ENCODE data around the gene BTBD9. TPM values are rescaled to one million over a fixed set of nuclear protein-coding genes. Genes with fewer than 3 reads are reported as not detected.

BTBD9 gene
- total RNA-seq, 1 donor from 2014 or later: 18.1 TPM

DNA sequence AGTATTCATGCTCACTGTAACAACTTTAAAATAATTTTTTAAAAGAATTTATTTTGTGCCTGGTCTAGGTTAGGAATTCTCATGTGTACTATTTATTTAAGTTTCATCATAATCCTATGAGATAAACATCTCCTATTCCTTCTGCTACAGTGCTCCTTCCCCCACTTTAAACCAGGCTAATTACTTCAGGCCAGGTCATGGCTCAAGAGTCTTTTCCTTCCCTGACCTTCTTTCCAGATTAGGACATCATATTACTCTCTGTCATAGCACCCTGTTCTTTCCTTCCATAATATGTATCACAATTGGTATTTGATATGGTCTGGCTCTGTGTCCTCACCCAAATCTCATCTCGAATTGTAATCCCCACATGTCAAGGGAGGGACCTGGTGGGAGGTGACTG lies 239.0 kb downstream of the BTBD9 start:
- H3K4me3 Mint-ChIP-seq (ENCODE audit: unreplicated experiment): no peak overlapping the region
- no peak for DNase-seq (ENCODE audit: extremely low spot score, unreplicated experiment)
- H3K27ac Mint-ChIP-seq (ENCODE audit: unreplicated experiment): no peak overlapping the region
- no peaks in the 10 kb centered on the region for H3K9me3 Mint-ChIP-seq (ENCODE audit: unreplicated experiment)
- TF ChIP-seq, protein P1, sequence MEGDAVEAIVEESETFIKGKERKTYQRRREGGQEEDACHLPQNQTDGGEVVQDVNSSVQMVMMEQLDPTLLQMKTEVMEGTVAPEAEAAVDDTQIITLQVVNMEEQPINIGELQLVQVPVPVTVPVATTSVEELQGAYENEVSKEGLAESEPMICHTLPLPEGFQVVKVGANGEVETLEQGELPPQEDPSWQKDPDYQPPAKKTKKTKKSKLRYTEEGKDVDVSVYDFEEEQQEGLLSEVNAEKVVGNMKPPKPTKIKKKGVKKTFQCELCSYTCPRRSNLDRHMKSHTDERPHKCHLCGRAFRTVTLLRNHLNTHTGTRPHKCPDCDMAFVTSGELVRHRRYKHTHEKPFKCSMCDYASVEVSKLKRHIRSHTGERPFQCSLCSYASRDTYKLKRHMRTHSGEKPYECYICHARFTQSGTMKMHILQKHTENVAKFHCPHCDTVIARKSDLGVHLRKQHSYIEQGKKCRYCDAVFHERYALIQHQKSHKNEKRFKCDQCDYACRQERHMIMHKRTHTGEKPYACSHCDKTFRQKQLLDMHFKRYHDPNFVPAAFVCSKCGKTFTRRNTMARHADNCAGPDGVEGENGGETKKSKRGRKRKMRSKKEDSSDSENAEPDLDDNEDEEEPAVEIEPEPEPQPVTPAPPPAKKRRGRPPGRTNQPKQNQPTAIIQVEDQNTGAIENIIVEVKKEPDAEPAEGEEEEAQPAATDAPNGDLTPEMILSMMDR (IDR thresholded peaks at IDR 0.05): no peak
- peaks cover 15% of the 10 kb centered on the region for H3K4me1 Mint-ChIP-seq (ENCODE audit: unreplicated experiment)
- H3K36me3 Mint-ChIP-seq (ENCODE audit: unreplicated experiment): no peaks in the 10 kb centered on the region
- H3K27me3 Mint-ChIP-seq (ENCODE audit: unreplicated experiment): no peaks in the 10 kb centered on the region

DNA sequence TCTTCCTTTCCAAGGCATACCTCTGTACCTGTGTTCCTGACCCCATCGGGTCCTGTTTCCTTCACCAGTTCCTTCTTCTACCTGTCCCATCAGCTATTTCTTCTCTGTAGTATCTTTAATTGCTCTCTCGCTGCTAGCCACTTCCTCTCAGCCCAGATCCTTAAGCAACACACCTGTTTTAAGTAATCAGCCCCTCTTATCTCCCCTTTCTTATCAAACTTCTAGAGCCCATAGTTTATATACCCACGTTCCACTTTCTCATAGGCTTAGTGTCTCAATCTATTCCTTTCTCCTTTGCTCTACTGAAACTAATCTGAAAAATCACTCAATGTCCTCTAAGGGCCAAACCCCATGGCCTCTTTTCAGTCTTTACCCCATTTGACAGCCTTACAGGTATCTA lies 239.6 kb downstream of the BTBD9 start:
- TF ChIP-seq, protein P1 (IDR thresholded peaks at IDR 0.05): no peak
- Mint-ChIP-seq H3K4me1 (ENCODE audit: unreplicated experiment) (peaks cover 13% of the 10 kb centered on the region), H3K27ac (ENCODE audit: unreplicated experiment) (no peak overlapping the region)

DNA sequence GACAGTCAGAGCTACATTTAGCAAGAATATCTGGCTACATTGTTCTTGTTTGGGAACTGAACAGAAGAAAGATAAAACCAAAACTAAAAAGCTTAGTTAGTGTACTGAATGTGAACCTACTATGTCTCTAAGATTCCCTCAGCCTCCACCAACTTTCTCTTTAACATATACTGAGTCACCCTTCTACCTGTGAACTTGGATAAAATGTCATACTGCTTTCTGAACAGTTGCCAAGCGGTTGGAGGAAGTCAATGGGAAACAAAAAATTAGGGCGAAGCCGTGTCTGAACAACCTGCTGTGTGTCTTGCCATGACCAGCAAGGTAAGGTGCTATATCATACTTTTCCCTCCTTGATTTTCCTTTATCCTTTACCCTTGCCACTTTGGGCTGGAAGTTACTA lies 243.5 kb downstream of the BTBD9 start:
- Mint-ChIP-seq H3K9me3 (ENCODE audit: unreplicated experiment) (no peaks in the 10 kb centered on the region), H3K4me3 (ENCODE audit: unreplicated experiment) (no peak overlapping the region), H3K27me3 (ENCODE audit: unreplicated experiment) (no peaks in the 10 kb centered on the region), H3K27ac (ENCODE audit: unreplicated experiment) (no peak overlapping the region), H3K4me1 (ENCODE audit: unreplicated experiment) (peaks cover 8% of the 10 kb centered on the region), H3K36me3 (ENCODE audit: unreplicated experiment) (no peaks in the 10 kb centered on the region)
- no peak for DNase-seq (ENCODE audit: extremely low spot score, unreplicated experiment)
- TF ChIP-seq, protein P1 (IDR thresholded peaks at IDR 0.05): no peak

More for the DNA sequence above, 239.6 kb downstream of the BTBD9 start:
- Mint-ChIP-seq H3K27me3 (ENCODE audit: unreplicated experiment) (no peaks in the 10 kb centered on the region), H3K36me3 (ENCODE audit: unreplicated experiment) (no peaks in the 10 kb centered on the region), H3K4me3 (ENCODE audit: unreplicated experiment) (no peak overlapping the region), H3K9me3 (ENCODE audit: unreplicated experiment) (no peaks in the 10 kb centered on the region)
- no peak for DNase-seq (ENCODE audit: extremely low spot score, unreplicated experiment)

DNA sequence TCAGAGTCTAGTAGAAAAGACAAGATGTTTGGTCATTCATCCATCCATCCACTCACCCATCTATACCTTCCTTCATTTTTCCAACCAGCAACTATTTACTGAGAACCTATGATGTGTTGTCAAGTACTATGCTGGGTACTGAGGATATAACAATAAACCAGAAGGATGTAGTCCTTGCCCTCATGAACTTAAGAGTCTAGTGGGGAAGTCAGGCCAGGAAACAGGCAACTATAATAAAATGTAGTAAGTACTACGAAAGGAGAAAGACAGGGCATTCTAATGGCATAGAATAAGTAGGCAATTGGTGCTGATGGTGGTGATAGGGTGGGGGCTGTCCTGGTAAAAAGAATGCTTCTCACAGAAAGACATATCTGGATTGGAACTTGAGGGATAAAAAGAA lies 245.7 kb downstream of the BTBD9 start:
- Mint-ChIP-seq H3K4me1 (ENCODE audit: unreplicated experiment) (peaks cover 8% of the 10 kb centered on the region), H3K4me3 (ENCODE audit: unreplicated experiment) (no peak overlapping the region), H3K9me3 (ENCODE audit: unreplicated experiment) (no peaks in the 10 kb centered on the region), H3K27ac (ENCODE audit: unreplicated experiment) (no peak overlapping the region), H3K36me3 (ENCODE audit: unreplicated experiment) (no peaks in the 10 kb centered on the region), H3K27me3 (ENCODE audit: unreplicated experiment) (no peaks in the 10 kb centered on the region)
- no peak for DNase-seq (ENCODE audit: extremely low spot score, unreplicated experiment)
- TF ChIP-seq, protein P1 (IDR thresholded peaks at IDR 0.05): no peak

DNA sequence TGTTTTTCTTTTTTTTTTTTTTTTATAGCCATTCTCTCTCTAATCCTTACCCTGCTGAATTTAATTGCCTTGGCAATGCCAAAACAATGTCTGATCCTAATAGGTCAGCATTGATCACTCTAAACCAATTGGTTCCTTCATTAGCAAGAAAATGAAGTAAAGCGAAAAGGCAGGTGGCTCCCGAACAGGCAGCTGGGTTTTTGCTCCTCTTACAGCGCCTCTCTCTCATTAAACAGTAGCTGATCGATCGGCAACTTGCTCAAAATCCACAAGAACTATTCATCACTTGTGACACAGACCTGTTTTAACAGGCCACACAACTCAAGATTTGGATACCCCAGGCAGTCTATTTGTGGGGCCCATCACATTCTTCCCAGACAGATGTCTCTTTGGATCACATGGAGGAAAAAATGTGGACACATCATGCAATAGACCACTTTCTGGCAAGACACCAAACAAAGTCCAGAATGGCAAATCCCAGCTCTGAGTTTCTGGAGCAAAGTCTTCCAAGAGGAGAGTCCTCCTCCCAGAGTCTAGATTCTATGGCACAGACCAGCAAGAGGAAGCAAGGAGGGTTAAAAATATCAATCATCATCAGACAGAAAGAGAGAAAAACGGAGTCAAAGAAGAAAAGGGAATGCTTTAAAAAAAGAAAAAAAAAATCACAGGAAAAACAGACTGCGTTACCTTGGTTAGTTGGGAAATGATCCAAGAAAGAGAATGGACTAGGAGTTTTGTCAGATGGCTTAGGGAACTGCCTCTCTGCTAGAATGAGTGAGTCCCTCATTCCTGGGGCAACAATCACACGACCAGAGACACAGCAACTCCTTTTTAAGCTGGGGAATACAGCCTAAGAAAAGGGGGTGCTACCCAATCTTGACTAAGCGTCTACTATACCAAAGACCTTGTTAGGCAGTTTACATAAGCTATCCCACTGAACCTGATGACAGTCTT lies 247.8 kb downstream of the BTBD9 start:
- H3K27ac Mint-ChIP-seq (ENCODE audit: unreplicated experiment): no peak overlapping the region
- no peak for DNase-seq (ENCODE audit: extremely low spot score, unreplicated experiment)
- H3K4me3 Mint-ChIP-seq (ENCODE audit: unreplicated experiment): no peak overlapping the region
- TF ChIP-seq, protein P1 (IDR thresholded peaks at IDR 0.05): no peak
- H3K36me3 Mint-ChIP-seq (ENCODE audit: unreplicated experiment): no peaks in the 10 kb centered on the region
- H3K27me3 Mint-ChIP-seq (ENCODE audit: unreplicated experiment): no peaks in the 10 kb centered on the region
- H3K4me1 Mint-ChIP-seq (ENCODE audit: unreplicated experiment): peaks cover 21% of the 10 kb centered on the region
- no peaks in the 10 kb centered on the region for H3K9me3 Mint-ChIP-seq (ENCODE audit: unreplicated experiment)

Measured in osteocyte (in vitro differentiated cells).